ENCODE results near the gene ANKRD11.
"Not testable (repeated sequence)": the region's sequence is repeated elsewhere in the genome, so short reads cannot be mapped to it uniquely, and the experiment has no call there.

The ANKRD11 gene

GRCh38 chr16:89343501-89344457 lies 146.6 kb downstream of the ANKRD11 start:
- DNase-seq, result no peak

- peak in 1 of 2 donors; percentile 45 for DNase-seq
These were observed 148.4 kb downstream of the ANKRD11 start for GRCh38 chr16:89341697-89342694.

- DNase-seq, result no peak
These were observed 149.1 kb downstream of the ANKRD11 start for GRCh38 chr16:89341279-89341678.

GRCh38 chr16:89338863-89339262 lies 151.5 kb downstream of the ANKRD11 start:
- no peak for DNase-seq

GRCh38 chr16:89337965-89338364 lies 152.4 kb downstream of the ANKRD11 start:
- no peak for DNase-seq

- no peak for DNase-seq
These were observed 154.4 kb downstream of the ANKRD11 start for GRCh38 chr16:89335803-89336485.

GRCh38 chr16:89334988-89335802 lies 155.2 kb downstream of the ANKRD11 start:
- no peak for DNase-seq

- no peak for DNase-seq
These were observed 155.9 kb downstream of the ANKRD11 start for GRCh38 chr16:89334461-89334860.

- DNase-seq, result no peak
These were observed 156.3 kb downstream of the ANKRD11 start for GRCh38 chr16:89334050-89334449.

GRCh38 chr16:89333401-89334001 lies 156.9 kb downstream of the ANKRD11 start:
- peak; percentile 46 to 75 for DNase-seq

- DNase-seq, result no peak
These were observed 157.5 kb downstream of the ANKRD11 start for GRCh38 chr16:89332902-89333245.

GRCh38 chr16:89332243-89332901 lies 158.0 kb downstream of the ANKRD11 start:
- no peak for DNase-seq

- peak in 1 of 2 donors; percentile 54 for DNase-seq
These were observed 158.8 kb downstream of the ANKRD11 start for GRCh38 chr16:89331371-89332109.

GRCh38 chr16:89330177-89330856 lies 160.0 kb downstream of the ANKRD11 start:
- peak; percentile 40 to 67 for DNase-seq

- not testable (repeated sequence) for DNase-seq
These were observed 160.6 kb downstream of the ANKRD11 start for GRCh38 chr16:89329830-89330176.

GRCh38 chr16:89328412-89329400 lies 161.7 kb downstream of the ANKRD11 start:
- not testable (repeated sequence) for DNase-seq

GRCh38 chr16:89326721-89327120 lies 163.6 kb downstream of the ANKRD11 start:
- no peak for DNase-seq

- DNase-seq, result peak in 1 of 2 donors; percentile 42
These were observed 164.4 kb downstream of the ANKRD11 start for GRCh38 chr16:89325861-89326471.

Data from CD4-positive, alpha-beta T cell treated with Interleukin-4 for 1 hour (primary cell).